H1 (cell line): Measurements from ENCODE around the gene HOXA10. TPM values are rescaled to one million over a fixed set of nuclear protein-coding genes. Genes with fewer than 3 reads are reported as not detected.

Source experiments
- CHD2 ChIP-seq: IDR thresholded peaks from 2 replicates; pipeline ENCODE4 v1.6.1; 2012; ENCODE audit warnings: low read length, improper control_type of control experiment
- EZH2 ChIP-seq: fragments of 200-600 bp; sonication (generic); IDR thresholded peaks from 2 replicates; pipeline ENCODE4 v1.7.1; 2012; ENCODE audit warnings: low read depth, mild to moderate bottlenecking, moderate library complexity, low read length, inconsistent platforms; ENCODE audit not compliant: severe bottlenecking
- HDAC2 ChIP-seq, 2 experiments: fragments of 300-600 bp in 1 of 2; sonication (generic) in 1 of 2; IDR thresholded peaks; 2 replicates each; pipeline ENCODE4 v1.6.1; 2011 to 2012; ENCODE audit warnings: low read depth in 2 of 2, low read length in 2 of 2, mild to moderate bottlenecking in 2 of 2, moderate library complexity in 2 of 2, borderline replicate concordance in 1 of 2, inconsistent platforms in 1 of 2
- JUN ChIP-seq: IDR thresholded peaks from 2 replicates; pipeline ENCODE4 v1.6.1; 2011; ENCODE audit warnings: low read depth, mild to moderate bottlenecking, improper control_type of control experiment, low read length
- PHF8 ChIP-seq: fragments of 200-600 bp; sonication (generic); conservative IDR thresholded peaks from 2 replicates; pipeline ENCODE4 v1.7.1; 2012; ENCODE audit warnings: low read depth, mild to moderate bottlenecking, inconsistent platforms, low read length, moderate library complexity
- POU5F1 ChIP-seq: IDR thresholded peaks from 2 replicates; pipeline ENCODE4 v1.6.1; 2011; ENCODE audit warnings: low read depth, mild to moderate bottlenecking, low read length, moderate library complexity
- RAD21 ChIP-seq, 2 experiments: IDR thresholded peaks in 1 of 2; conservative IDR thresholded peaks in 1 of 2; 2 replicates each; pipeline ENCODE4 v1.6.1; 2011; ENCODE audit warnings: low read depth in 2 of 2, low read length in 2 of 2, improper control_type of control experiment in 1 of 2, inconsistent platforms in 1 of 2, mild to moderate bottlenecking in 1 of 2, moderate library complexity in 1 of 2
- SIX5 ChIP-seq: IDR thresholded peaks from 2 replicates; pipeline ENCODE4 v1.6.1; 2011; ENCODE audit warnings: mild to moderate bottlenecking, low read depth, low read length
- SP1 ChIP-seq: IDR thresholded peaks from 2 replicates; pipeline ENCODE4 v1.6.1; 2011; ENCODE audit warnings: low read depth, low read length
- SUZ12 ChIP-seq: fragments of 200-600 bp; sonication (generic); IDR thresholded peaks from 2 replicates; pipeline ENCODE4 v1.6.1; 2012; ENCODE audit warnings: mild to moderate bottlenecking, inconsistent platforms, low read length, moderate library complexity, mixed read lengths
- YY1 ChIP-seq: IDR thresholded peaks from 2 replicates; pipeline ENCODE4 v1.6.1; 2011; ENCODE audit warnings: low read depth, mild to moderate bottlenecking, low read length
- ZNF274 ChIP-seq: IDR thresholded peaks from 2 replicates; pipeline ENCODE4 v1.7.0; 2012; ENCODE audit warnings: low read length, borderline replicate concordance; ENCODE audit errors: extremely low read depth
- polyA plus RNA-seq, 7 experiments: library from polyadenylated mRNA; depleted of rRNA in 3 of 7; stranded (reverse) in 5 of 7; unstranded in 2 of 7; fragments of >200 nt in 5 of 7; fragments of 200-250 nt in 2 of 7; gene quantifications; 1 replicate in 5 of 7; 2 replicates in 1 of 7; 4 replicates in 1 of 7; pipeline versions ENCODE4 v1.2.1 to v1.2.3, GENCODE V29; 2011 to 2013; ENCODE audit warnings: missing spikeins in 2 of 7, mixed read lengths in 2 of 7
- total RNA-seq: library from RNA; stranded (reverse); fragmentation: NEBNext Ultra II Directional; extraction: Animal tissue kit (Norgen Biotek cat#: 25700); gene quantifications from 2 replicates; pipeline ENCODE4 v1.2.1, GENCODE V29; 2021

HOXA10 gene
- total and polyA plus RNA-seq, 2 of the 8 experiments (the other 6 are each of a cell fraction or from before 2014, with no cell fraction given), result not detected

GRCh38 chr7:27172823-27173510 lies 1.2 kb downstream of the HOXA10 start (continued):
- TF ChIP-seq PHF8 (no peak), JUN (no peak), SUZ12 (no peak; the same call in none of the 2 replicates), EZH2 (peak; percentile 77), YY1 (no peak), ZNF274 (no peak), SIX5 (no peak), SP1 (no peak), RAD21 (IDR thresholded peaks at IDR 0.05 in 1 of 2, conservative IDR thresholded peaks at IDR 0.05 in 1 of 2; ENCODE audit: low read depth in 2 of 2, low read length in 2 of 2) (no peak), HDAC2 (IDR thresholded peaks at IDR 0.05; ENCODE audit: borderline replicate concordance in 1 of 2, low read depth in 2 of 2, low read length in 2 of 2) (no peak), CHD2 (no peak), POU5F1 (no peak)
- TF ChIP-seq, all 59 proteins: peak for 3
